NOMO-1 (cell line): Measurements from ENCODE around the gene ENO3.

Experiments used
- DNase-seq, 2 experiments: peaks; one replicate each; lab custom pipeline; 2025; ENCODE audit not compliant: unreplicated experiment in 2 of 2; lab: John Stamatoyannopoulos, UW

ENO3 gene

DNA sequence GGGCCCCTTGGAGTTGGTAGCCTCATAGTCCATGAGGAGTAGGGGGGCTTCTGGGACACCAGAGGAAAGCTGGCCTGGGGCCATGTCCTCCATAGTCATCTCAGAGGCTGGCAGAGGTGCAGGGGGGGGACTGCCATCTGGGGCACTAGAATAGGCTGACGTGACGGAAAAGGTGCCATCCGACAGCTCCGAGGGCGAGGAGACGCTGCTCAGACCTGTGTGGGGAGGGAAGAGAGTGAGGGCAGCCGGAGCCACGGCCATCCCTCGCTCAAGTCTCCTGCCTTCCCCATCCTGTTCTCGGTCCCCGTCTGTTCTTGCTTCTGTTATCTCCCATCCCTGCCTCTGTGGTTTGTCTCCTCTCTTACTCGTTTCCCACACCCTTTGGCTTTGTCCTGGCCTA lies 21.4 kb downstream of the ENO3 start:
- DNase-seq: no peak

DNA sequence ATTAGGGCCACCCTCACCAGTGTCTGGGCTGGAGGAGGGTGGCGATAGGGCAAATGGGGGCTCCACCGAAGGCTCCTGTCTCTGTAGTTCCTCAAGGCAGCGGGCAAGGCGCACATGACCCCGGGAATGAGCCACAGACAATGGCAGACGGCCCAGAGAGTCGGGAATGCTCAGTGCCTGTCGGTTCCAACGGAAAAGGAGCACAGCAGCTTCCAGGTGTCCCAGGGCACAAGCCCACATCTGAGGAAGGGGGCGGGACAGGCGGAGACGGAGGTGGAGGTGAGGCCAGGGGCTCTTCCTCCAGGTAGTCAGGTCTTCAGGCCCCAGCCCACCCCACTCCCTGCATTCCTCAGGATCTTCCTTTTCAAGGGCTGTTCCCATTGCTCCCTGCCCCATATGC lies 21.8 kb downstream of the ENO3 start:
- no peak for DNase-seq

DNA sequence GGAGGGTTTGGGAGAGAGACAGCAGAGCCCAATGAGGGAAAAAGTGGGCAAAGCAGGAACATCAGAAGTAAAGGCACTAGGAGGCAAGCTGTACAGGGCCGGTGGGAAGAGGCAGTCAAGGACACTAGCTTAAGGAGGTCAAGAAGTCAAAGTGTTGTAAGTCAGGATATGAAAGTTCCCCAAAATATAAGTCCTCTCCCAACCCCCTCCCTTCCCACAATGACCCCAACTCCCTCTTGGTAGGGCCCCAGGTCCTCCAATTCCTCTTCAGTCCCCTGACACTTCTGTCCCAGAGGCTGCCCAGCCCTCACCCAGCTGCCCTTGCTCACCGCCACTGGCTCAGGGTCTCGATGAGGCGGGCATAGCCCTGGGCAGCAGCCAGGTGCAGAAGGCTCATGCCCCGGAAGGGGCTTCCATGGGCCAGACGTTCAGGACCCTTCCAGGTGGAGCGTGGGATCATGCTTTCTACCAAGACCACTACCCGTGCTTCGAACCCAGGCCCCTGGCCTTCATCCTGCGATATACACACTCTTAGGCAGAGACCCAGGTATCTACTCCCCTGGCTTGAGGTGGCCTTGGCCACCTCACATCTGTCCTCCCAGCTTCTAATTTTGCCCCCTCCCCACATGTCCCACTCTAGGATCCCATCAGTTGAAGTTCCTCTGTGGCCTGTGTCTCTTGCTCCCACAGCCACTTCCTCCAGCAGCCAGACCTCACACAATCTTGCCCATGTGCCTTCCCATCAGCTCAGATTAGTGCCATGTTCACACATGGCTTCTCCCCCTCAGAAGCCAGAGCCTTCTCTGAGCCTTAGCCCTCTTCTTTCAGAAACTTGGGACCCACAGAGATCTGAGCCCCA lies 22.6 kb downstream of the ENO3 start:
- DNase-seq: no peak

DNA sequence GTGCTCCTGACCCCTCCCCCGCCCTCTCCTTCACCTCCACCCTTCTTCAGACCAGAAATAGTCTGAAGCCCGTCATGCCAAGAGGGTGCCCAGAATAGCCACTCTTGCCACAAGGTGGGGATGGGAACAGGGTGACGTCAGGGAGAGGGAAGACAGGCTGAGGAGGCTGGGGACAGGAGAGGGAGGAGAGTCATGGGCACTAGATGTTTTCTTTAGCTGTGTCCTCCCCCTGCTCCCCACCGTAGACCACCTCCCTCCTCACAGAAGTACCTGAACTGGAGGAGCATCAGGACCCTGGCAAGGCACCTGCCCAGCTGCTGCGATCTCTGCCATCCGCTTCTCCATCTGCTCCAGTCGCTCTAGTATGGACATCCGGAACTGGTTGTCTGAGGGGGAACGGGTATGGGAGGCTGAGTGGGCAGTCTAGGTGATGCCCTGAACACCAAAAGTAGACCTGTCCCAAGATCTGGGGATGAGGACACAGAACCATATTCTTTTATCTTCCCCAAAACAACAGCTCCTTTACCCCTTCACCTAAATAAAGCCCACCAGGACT lies 23.3 kb downstream of the ENO3 start:
- no peak for DNase-seq

DNA sequence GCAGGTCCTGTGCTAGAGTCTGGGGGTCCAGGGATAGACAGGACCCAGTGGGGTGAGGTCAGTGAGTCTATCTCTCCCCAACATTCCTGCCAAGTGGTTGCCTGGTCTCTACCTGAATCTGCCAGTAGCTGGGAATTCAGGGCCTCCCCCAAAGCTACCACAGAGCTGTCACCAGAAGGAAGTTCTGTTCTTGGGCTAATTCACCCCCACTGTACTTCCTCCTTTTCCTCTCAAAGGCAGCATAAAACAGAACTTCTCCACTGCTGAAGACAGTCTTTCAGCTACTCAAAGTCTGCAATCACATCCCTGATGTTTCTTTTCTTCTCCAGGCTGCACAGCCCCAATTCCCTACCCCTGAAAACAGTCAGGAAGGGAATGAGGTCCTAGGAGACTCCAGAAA lies 27.8 kb downstream of the ENO3 start:
- DNase-seq: peak; percentile 61 to 81

DNA sequence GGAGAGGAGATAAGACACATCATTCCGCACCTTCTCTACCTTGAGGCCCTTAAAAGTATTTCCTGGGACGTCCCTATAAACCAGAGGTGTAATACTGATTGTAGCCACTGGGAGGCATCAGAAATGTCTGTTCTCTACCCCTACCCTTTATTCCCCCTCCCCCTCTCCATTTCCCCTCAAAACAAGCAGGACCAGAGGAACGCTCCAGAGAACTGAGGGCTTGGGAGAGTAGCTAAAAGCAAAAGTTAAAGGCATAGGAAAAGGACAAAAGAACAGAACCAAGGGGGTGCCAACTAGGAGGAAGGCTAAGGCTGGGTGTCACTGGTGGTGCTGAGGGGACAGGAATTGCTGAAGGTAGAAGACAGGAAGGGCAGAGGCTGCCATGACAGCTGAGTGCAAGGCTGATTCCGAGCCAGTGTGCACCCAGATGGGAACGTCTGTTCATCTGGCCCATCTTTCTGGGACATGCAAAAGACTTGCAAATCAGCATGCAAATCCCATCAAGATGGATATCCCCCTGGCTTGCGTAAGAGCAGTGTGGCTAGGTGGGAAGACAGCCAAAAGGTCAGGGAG lies 29.8 kb downstream of the ENO3 start:
- DNase-seq: no peak

DNA sequence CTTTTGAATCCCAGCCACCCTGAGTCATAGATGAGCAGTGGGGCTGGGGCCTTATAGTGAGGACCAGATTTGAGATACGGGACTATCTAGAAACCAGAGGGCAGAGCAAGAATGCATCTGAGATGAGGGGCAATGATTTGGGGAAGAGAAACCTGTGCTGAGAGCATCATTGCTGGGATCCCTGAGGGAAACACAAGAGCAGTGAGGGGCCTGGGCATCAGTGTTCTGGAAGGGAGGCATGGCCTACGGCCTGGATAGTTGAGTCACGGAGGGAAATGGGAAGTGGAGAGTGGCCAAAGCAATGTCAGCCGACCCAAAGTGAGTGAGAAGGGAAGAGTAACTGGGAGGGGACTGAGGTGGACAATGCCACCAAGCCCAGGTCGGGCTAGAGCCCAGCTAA lies 31.4 kb downstream of the ENO3 start:
- no peak for DNase-seq

DNA sequence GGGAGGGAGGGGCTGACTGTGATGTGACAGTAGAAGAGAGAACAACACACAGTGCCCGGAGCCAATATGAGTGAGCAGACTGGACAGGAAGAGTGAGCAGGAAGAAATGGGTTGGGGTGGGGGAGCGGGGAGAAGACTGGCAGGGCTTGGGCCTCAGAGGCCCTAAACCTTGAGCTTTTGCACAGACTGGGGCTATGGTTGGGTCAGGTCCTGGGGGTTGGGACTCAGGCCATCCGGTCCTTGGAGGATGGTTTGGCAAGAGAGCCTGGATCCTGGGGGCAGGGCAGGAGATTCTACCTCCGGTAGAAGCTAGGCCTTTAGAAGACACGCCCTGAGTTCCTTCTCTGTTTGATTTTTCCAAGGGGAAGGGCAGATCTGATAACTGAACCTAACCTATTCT lies 35.5 kb downstream of the ENO3 start:
- no peak for DNase-seq

DNA sequence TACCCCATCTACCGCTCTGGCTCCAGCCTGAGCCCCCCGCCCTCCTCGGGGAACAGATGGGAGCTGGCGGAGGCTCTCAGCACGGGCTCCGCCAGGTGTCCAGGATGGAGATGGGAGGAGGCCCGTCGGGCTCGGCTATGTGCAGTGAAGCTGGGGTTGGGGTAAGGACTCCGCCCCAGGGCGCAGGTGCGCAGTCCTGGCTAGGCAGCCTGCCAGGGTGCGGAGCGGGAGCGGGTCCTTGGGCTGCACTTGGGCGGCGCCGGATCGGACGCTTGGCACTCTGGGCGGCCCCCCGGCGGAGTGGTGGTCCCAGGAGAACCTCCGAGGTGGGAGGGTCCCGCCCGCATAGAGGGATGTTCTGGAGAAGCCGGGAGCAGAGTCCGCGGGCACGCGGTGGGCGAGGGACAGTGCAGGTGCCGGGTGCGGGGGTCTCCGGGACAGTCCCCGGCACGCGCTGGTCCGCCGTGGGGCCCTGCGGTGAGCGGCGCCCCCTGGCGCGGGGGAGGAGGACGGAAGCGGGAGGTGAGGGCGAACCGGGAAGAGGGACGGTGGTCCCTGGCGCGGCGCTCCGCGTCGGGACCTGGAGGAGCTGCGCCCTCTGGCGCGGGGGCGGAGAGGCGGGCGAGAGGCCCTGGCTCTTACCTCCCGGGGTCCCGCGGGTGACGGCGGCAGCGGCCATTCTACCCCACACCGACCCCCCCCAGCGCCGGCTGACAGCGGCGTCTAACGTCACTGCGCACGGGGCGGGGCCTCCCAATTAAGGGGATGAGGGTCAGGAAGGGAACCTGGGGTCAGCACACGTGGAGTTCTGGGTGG lies 36.2 kb downstream of the ENO3 start, which contains the start of gene CAMTA2:
Gene CAMTA2 (minus strand): TSS at position 725 of the 816 bp plus-strand sequence. CDS start 1,453 bp downstream, outside the sequence.
- peak; percentile 75 to 85 for DNase-seq

DNA sequence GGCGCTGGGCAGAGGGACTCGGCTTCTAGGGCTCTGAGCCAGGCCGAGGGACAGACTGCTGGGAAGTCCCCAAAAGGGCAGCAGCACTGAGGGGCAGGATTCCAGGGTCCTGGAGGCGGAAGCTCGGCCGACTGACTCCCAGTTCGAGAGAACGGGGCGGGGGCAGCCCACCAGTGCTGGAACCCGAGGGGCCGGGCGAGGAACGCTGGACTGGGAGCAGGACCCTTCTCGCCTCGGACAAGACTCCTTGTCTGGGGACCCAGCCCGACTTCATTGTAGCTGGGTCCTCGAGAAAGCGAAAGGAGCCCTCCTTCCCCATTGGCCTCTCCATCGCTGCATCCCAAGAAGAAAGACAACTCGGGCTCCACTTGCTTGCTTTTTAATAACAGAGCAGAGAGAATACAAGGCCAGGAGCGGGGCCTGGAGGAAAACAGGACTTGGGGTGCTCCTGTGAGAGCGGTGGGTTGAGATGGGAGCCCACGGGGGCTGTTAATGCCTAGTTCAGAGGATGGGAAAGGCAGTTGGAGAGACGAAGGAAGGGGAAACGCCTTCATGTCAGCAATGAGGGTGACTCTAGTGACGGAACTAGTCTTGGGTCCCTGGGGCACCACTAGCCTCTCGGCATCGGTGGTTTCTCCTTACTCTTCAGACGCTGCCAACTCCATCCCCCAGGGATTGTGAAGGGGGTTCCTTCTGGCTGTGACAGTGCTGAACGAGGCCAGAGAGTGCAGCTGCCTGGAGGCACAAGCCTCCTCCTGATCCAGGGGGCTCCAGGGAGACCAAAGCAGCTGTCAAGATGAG lies 37.0 kb downstream of the ENO3 start:
- peak in 1 of 2 experiments; percentile 27 for DNase-seq

DNA sequence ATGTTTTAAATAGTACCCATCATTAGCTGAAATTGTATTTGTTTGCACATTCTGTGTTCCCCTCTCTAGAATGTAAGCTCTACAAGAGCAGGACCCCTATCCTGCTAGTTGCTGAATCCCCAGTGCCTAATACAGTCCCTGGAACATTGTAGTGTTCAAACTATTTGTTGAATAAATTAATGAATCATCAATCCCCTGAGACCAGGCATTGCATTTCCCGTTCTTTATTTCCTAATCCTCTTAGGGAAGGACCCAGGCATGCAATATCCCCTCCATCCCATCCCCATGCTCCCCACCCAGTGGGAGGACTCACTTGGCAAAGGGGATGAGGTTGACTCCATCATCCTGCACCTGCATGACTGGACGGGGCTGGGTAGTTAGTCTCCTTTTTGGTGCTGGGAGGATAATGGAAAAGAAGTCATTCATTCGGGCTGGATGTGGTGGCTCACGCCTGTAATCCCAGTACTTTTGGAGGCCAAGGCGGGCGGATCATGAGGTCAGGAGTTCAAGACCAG lies 43.2 kb downstream of the ENO3 start:
- no peak for DNase-seq

DNA sequence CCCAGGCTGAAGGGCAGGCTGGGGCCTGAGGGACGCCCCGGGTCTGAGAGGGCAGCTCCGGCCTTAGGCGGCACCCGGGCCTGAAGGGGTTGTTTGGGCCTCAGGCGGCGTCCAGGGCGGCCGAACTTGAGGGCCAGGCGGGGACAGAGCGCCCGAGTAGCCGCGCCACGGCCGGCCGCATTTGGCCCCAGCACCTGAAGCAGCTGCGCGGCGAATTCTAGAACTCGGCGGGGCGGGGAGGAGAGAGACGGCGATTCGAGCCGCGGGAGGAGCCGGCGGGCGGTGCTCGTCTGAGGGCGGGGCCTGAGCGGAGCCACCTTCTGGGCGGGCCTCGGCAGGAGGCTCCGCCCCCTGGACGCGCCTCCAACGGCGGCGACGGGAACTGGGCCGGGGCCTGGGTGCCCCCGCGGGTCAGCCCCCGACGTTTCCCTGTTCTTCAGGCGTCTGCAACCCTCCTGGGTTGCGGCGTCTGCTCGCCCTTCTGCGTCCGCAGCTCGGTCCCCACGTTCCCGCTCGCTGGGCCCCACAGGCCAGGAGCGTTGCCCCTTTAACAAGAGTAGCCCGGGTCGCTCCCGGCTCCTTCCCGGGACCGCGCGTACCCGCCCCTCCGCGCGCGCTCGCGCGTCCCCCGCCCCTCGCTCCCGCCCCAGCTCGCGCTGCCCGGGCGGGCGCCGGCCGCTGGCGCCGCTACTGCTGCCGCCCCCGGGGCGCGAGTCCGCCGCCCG lies 46.5 kb downstream of the ENO3 start, which contains the start of the genes INCA1 and KIF1C:
Gene INCA1 (minus strand): TSS at position 221 of the 725 bp plus-strand sequence. CDS start 3,085 bp downstream, outside the sequence.
Gene KIF1C (plus strand): TSS at position 649 of the 725 bp plus-strand sequence. CDS start 2,297 bp downstream, outside the sequence.
- peak; percentile 81 to 91 for DNase-seq

DNA sequence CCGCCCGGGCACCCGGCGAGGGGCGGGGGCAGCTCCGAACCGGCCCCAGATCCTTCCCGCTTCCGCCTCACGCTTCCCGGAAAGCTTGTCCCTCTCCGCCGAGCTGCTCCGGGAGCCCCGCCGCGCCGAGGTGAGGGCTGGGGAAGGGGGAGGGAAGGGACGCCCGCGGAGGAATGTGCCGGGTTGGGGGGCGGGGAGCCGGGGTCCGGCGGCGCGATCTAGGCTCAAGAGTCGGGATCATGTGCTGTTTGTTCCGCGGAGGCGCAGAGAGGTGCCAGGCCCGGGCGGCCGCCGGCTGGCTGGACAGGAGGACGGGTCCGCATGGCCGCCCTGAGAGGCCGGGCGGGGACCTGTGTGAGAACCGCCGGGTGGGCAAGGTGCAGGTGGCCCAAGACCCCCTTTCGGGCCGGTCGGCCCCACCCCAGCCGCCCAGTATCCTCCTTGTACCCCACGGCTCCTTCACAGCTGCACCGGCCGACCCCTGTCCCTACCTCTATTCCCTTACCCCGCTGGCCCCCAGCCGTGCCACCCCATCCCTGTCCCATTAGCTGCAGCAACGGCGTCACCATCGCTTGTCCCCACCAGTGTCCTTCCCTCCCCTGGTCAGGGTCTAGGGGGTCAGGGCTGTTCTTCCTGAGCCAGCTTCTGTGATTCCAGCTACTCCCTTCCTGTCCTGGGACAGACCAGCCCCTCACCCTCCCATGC lies 47.3 kb downstream of the ENO3 start:
- DNase-seq: peak in 1 of 2 experiments; percentile 54

DNA sequence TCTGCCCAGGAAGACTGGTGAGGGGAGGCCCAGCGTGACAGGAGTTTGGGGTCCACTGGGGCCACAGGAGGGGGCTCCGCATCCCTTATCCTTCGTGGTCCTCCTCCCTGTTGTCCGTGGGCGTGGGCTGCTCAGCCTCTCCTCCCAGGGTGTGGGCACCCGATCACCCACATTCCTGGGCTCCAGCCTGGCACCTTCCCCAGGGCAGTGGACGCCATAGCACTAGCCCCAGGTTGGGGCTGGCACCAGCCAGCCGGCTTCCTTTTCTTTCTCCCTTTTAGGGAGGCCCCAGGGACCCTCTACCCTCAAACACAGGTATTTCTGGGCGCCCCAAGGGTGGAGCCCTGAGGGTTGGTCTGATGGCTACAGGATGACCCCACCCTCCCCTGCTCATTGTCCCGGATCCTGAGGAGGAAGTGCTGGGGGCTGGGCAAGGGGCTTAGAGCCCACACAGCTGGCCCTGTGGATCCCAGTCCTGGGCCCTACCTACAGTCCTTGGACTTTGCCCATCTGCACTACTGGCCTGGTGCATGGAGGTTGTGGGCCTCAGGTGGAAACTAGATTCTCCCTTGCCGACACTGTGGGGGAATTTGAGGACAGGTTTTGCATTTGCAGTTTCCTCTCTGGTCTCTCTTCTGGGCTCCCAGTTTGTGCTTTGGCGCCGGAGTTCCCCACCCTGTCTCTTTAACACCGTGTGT lies 48.0 kb downstream of the ENO3 start:
- DNase-seq: no peak

DNA sequence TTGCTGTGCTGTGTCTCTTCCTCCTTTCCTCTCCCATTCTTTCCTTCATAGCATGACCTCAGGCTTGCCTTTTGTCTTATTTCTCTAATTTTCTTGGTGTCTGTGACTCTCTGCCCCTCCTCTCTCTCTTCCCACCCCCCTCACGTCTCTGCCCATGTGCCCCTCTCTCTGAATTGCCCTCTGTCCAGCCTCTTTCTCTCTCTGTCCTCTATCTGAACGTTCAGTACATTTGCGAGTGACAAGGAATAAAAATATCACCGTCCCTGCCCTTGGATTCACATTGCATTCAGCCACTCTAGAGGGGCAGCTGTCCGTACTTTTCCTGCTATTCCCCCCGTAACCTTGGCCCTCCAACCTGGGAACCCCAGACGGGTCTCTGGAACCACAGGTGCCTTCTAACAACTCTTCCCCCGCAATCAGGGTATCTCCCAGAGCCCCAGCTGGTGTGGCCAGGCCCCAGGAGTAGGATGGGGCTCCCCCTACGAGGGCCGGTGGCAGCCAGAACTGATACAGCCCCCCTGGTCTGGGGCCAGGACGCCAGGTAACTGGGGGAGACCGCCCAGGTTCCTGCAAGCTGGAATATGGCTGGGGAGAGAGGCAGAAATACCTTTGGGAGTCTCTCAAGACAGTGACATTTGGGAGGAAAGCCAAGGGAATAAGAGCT lies 48.6 kb downstream of the ENO3 start:
- no peak for DNase-seq

DNA sequence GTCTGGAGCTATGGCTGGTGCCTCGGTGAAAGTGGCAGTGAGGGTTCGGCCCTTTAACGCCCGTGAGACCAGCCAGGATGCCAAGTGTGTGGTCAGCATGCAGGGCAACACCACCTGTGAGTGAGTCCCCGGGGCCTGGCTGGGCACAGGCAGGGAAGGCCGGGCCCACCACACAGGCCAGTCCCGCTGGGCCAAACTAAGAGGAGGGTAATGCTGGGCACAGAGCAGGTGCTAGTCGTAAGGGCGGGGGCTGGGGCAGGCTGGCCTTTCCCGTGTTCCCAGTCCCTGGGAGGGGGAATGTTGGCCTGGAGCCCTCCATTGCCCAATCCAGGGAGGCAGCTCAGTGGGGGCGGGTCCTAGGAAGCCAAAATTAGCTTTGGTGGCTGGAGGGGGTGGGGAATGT lies 49.3 kb downstream of the ENO3 start:
- DNase-seq: no peak

DNA sequence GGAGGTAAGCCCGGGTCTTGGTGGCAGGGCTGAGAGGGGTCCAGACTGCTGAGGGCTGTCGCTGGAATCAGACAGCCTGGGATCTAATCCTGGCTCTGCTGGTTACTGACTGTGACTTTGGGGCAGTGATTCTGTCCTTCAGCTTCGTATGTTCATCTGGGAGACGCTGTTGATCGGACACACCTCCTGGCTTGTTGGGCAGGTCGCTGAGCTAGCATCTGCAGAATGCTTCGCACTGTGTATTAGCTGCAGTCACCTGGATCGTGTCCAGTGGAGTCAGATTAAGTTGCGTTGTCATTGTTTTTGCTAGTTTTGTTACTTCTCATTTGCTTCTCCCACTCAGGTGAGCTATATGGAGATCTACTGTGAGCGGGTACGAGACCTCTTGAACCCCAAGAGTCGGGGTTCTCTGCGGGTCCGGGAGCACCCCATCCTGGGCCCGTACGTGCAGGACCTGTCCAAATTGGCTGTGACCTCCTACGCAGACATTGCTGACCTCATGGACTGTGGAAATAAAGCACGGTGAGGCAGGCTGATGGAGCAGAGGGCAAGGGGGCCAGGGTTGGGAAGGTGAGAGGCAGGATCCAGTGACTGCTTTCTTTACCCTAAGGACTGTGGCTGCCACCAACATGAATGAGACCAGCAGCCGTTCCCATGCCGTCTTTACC lies 51.3 kb downstream of the ENO3 start:
- no peak for DNase-seq
